Measurements from ENCODE around the gene PTP4A1.

The PTP4A1 gene

DNA sequence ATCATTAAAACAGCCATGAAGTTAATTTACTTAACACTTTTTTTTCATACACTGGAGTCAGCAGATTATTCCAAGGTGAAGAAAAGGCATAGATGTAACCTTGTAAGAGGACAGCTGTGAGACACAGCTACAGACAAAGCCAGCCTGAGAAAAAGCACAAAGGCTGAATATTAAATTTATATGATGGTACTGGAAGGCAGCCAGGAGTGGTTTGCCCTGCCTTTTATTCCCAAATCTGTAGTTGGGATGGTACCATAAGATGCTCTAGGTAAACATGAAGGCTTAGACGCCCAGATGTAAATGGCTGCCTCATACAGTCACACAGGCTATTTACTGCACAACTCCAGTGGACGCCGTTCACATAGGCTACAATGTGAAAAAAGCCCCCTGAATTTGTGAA lies 42.1 kb upstream of the PTP4A1 start:
- no peak overlapping the region for H3K4me3 ChIP-seq (ENCODE audit: low read depth, low read length)

DNA sequence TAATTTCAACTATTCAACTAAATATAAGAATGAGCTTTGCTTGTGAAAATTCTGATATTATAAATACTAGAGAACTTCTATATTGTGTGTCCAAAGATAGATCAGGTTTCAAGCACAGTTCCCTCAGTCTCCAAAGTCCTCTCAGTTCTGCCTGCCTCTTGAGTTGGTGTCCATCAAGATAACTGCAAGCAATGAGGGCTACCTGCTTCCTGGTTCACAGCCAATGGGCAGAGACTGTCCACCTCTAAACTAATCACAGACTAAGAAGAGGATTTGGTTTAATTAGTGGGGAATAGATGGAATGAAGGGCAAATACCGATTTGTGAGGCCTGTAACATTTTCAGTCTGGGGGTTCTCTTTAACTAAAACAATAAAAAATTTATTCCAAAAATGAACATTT lies 41.3 kb upstream of the PTP4A1 start:
- TF ChIP-seq, protein P1, sequence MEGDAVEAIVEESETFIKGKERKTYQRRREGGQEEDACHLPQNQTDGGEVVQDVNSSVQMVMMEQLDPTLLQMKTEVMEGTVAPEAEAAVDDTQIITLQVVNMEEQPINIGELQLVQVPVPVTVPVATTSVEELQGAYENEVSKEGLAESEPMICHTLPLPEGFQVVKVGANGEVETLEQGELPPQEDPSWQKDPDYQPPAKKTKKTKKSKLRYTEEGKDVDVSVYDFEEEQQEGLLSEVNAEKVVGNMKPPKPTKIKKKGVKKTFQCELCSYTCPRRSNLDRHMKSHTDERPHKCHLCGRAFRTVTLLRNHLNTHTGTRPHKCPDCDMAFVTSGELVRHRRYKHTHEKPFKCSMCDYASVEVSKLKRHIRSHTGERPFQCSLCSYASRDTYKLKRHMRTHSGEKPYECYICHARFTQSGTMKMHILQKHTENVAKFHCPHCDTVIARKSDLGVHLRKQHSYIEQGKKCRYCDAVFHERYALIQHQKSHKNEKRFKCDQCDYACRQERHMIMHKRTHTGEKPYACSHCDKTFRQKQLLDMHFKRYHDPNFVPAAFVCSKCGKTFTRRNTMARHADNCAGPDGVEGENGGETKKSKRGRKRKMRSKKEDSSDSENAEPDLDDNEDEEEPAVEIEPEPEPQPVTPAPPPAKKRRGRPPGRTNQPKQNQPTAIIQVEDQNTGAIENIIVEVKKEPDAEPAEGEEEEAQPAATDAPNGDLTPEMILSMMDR (IDR thresholded peaks at IDR 0.05; ENCODE audit: borderline replicate concordance, insufficient read depth, low read depth, low read length), result no peak
- no peak overlapping the region for H3K4me3 ChIP-seq (ENCODE audit: low read depth, low read length)

More for the DNA sequence above, 42.1 kb upstream of the PTP4A1 start:
- TF ChIP-seq, protein P1 (IDR thresholded peaks at IDR 0.05; ENCODE audit: borderline replicate concordance, insufficient read depth, low read depth, low read length), result no peak

DNA sequence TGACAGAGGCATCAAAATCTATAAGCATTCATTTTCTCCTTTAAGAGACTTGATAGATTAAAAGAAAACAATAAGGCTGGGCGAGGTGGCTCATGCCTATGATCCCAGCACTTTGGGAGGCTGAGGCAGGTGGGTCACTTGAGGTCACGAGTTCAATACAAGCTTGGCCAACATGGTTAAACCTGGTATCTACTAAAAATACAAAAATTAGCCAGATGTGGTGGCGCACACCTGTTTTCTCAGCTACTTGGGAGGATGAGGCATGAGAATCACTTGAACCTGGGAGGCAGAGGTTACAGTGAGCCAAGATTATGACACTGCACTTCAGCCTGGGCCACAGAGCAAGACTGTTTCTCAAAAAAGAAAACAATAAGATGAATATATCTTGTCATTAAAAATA lies 39.3 kb upstream of the PTP4A1 start:
- TF ChIP-seq, protein P1 (IDR thresholded peaks at IDR 0.05; ENCODE audit: borderline replicate concordance, insufficient read depth, low read depth, low read length), result no peak
- no peak overlapping the region for H3K4me3 ChIP-seq (ENCODE audit: low read depth, low read length)

DNA sequence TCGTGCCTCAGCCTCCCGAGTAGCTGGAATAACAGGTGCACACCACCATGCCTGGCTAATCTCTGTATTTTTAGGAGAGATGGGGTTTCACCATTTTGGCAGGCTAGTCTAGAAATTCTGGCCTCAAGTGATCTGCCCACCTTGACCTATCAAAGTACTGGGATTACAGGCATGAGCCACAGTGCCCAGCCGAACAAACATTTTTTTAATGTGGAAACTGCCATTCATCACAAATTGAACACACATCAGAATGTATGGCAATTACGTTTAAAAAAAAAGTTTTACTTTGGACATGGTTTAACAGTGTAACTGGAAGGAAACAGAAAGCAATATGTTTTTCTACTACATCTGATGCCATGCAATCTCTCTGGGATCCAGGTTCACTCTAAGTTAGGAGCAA lies 38.3 kb upstream of the PTP4A1 start:
- TF ChIP-seq, protein P1 (IDR thresholded peaks at IDR 0.05; ENCODE audit: borderline replicate concordance, insufficient read depth, low read depth, low read length), result no peak
- no peak overlapping the region for H3K4me3 ChIP-seq (ENCODE audit: low read depth, low read length)

DNA sequence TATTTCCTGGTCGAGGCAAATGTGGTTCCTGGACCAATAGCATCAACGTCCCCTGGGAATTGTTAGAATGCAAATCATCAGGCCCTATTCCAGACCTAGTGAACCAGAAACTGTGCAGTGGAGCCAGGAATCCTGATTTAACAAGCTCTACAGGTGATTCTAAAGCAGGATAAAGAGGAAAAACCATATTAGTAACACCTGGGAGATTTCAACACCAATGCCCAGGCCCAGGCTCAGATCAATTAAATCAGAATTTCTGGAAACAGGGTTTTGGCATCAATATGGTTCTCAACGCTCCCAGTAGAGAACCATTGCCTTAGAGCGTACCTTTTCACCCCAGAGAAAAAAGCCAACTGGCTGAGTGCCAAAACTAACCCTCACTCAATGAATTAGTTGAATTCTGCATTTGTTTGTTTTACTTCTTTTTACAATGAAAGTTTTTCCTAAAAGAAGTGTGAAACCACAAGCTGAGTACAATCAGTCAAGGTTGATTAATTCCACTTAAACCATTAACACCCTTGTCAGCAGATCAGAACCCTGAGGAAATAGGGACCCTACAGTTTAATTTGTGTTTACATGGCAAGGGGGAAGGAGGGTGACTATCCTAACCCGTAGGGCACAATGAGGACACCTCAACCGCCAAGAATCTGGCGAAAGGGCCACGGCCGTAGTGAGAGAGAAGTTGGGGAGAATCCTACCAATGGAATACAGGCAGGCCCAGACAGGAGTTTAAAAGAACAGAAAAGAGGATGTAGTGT lies 34.9 kb upstream of the PTP4A1 start:
- no peak overlapping the region for H3K4me3 ChIP-seq (ENCODE audit: low read depth, low read length)
- TF ChIP-seq, protein P1 (IDR thresholded peaks at IDR 0.05; ENCODE audit: borderline replicate concordance, insufficient read depth, low read depth, low read length), result no peak

DNA sequence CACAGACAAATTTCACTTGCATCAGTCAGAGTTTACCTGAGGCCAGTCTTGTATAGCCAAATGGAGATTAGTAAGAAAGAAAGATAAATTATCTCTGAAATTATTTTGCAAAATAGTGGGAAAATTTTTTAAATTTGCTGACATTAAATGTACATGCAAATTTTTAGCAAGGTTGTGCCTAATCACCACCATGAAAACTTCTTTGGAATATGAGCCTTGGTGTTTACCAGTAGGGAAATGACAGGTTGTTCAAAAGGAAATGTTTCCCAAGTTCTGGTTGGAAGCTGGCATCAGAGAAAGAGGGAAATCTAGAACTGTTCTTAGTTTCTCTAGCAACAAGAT lies 34.4 kb upstream of the PTP4A1 start:
- TF ChIP-seq, protein P1 (IDR thresholded peaks at IDR 0.05; ENCODE audit: borderline replicate concordance, insufficient read depth, low read depth, low read length), result no peak

DNA sequence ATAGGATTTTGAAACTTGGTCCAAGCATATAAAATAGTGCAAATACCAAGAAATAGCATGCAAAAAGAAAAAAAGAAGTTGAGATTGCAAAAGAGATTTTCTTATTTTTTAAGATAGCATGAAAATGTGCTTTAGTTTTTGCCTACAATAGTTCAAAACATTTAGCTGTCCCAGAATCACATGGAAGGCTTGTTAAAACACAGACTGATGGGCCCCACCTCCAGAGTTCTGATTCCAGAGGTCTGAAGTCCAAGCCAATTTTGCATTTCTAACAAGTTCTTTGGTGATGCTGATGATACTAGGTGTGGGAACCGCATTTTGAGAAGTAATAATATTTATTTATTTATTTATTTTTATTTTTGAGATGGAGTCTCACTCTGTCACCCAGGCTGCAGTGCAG lies 33.7 kb upstream of the PTP4A1 start:
- TF ChIP-seq, protein P1 (IDR thresholded peaks at IDR 0.05; ENCODE audit: borderline replicate concordance, insufficient read depth, low read depth, low read length), result no peak
- no peak overlapping the region for H3K4me3 ChIP-seq (ENCODE audit: low read depth, low read length)

More for the DNA sequence above, 34.4 kb upstream of the PTP4A1 start:
- H3K4me3 ChIP-seq (ENCODE audit: low read depth, low read length), result no peak overlapping the region
